HepG2 (cell line): ENCODE results near the gene HS3ST5. TPM values are rescaled to one million over a fixed set of nuclear protein-coding genes. Genes with fewer than 3 reads are reported as not detected.

ENCODE experiments used
- ATAC-seq: fragments of 200-7000 bp; cut with Tn5 transposase; 3 replicates; pipeline ENCODE4 v1.9.1; 2020; ENCODE audit warnings: mild to moderate bottlenecking, moderate library complexity
- BruUV-seq: library from RNA; stranded (reverse); fragments of 400-500 nt; replicated peaks from 2 replicates; lab custom pipeline; 2021; lab: Mats Ljungman, UMichigan
- CTCF ChIA-PET: fragments of 300-600 bp; formaldehyde crosslinking; extraction: SDS; loops from one replicate; lab custom pipeline; 2021; ENCODE audit warnings: low total read pairs, inconsistent platforms, low intra/inter-chr PET ratio; lab: Yijun Ruan, JAX
- POLR2A ChIA-PET: fragments of 350-600 bp; sonication (Branson Sonifier 250); formaldehyde crosslinking; loops from one replicate; lab custom pipeline; 2020; ENCODE audit warnings: antibody characterized with exemption, inconsistent platforms; lab: Yijun Ruan, JAX
- DNase-seq: peaks from one replicate; pipeline ENCODE4 v3.0.0-alpha.2; 2015; ENCODE audit warnings: low spot score
- FAIRE-seq: peaks from 3 replicates; lab custom pipeline; 2011; peaks lifted over from hg19 to GRCh38; lab: Jason Lieb, UNC
- H2AFZ ChIP-seq: one replicate; pipeline ENCODE4 v1.6.1; 2011; ENCODE audit warnings: low read length, inconsistent platforms
- H3K27ac ChIP-seq: fragments of 300-600 bp; 3 replicates; pipeline ENCODE4 v1.8.0; 2011; ENCODE audit warnings: mixed run types, mild to moderate bottlenecking, mixed read lengths, low read length, inconsistent platforms; ENCODE audit not compliant: insufficient read depth; ENCODE audit errors: extremely low read length
- H3K27me3 ChIP-seq, 2 experiments: fragments of 200-600 bp in 1 of 2; 2 replicates in 1 of 2; 3 replicates in 1 of 2; pipeline versions ENCODE4 v1.6.0 to v1.8.0; 2011; ENCODE audit warnings: low read length in 2 of 2, mild to moderate bottlenecking in 2 of 2, moderate library complexity in 2 of 2, inconsistent platforms in 1 of 2; ENCODE audit not compliant: insufficient read depth in 2 of 2, control insufficient read depth in 1 of 2
- H3K36me3 ChIP-seq, 2 experiments: fragments of 200-600 bp in 1 of 2; replicated peaks in 1 of 2; 2 replicates in 1 of 2; 3 replicates in 1 of 2; pipeline versions ENCODE4 v1.5.1 to v1.8.0; 2011; ENCODE audit warnings: low read length in 2 of 2, inconsistent platforms in 1 of 2; ENCODE audit not compliant: insufficient read depth in 2 of 2, control insufficient read depth in 1 of 2
- H3K4me1 ChIP-seq: 2 replicates; pipeline ENCODE4 v1.5.1; 2012; ENCODE audit warnings: low read length, inconsistent platforms; ENCODE audit not compliant: insufficient read depth
- H3K4me2 ChIP-seq: 2 replicates; pipeline ENCODE4 v1.6.0; 2011; ENCODE audit warnings: low read depth, low read length, inconsistent platforms
- H3K4me3 ChIP-seq, 3 experiments: fragments of 200-600 bp in 1 of 3; sonication (generic), shearing (Covaris generic) in 1 of 3; replicated peaks in 1 of 3; 2 replicates each; pipeline ENCODE4 v1.5.1; 2011 to 2016; ENCODE audit warnings: low read length in 3 of 3, inconsistent platforms in 2 of 3, low read depth in 2 of 3, mild to moderate bottlenecking in 2 of 3, control low read depth in 1 of 3, mixed read lengths in 1 of 3; ENCODE audit not compliant: insufficient read depth in 1 of 3
- H3K79me2 ChIP-seq: one replicate; pipeline ENCODE4 v1.6.1; 2011; ENCODE audit warnings: low read length, inconsistent platforms; ENCODE audit not compliant: insufficient read depth
- H3K9ac ChIP-seq: 2 replicates; pipeline ENCODE4 v1.6.0; 2011; ENCODE audit warnings: mild to moderate bottlenecking, low read depth, low read length, inconsistent platforms; ENCODE audit not compliant: insufficient read depth
- H3K9me3 ChIP-seq: 2 replicates; pipeline ENCODE4 v1.5.1; 2012; ENCODE audit warnings: mild to moderate bottlenecking, low read length
- H4K20me1 ChIP-seq: 2 replicates; pipeline ENCODE4 v1.6.0; 2011; ENCODE audit warnings: inconsistent platforms, mild to moderate bottlenecking, low read length, moderate library complexity; ENCODE audit not compliant: insufficient read depth
- AGO1 ChIP-seq: fragments of 200-400 bp; formaldehyde crosslinking; IDR thresholded peaks from 2 replicates; pipeline ENCODE4 v1.6.1; 2017; ENCODE audit warnings: mild to moderate bottlenecking, low read depth, low read length, moderate library complexity; ENCODE audit not compliant: poor library complexity, severe bottlenecking
- DPF2 ChIP-seq: sonication (generic); formaldehyde crosslinking; IDR thresholded peaks from 2 replicates; pipeline ENCODE4 v1.4.0; 2020; ENCODE audit warnings: mild to moderate bottlenecking, low read depth, missing genetic modification reagents, borderline replicate concordance
- HOXA3 ChIP-seq: sonication (generic); formaldehyde crosslinking; IDR thresholded peaks from 2 replicates; pipeline ENCODE4 v1.5.0; 2020; ENCODE audit warnings: missing genetic modification reagents
- MYPOP ChIP-seq: sonication (generic); formaldehyde crosslinking; IDR thresholded peaks from 2 replicates; pipeline ENCODE4 v1.8.1; 2023; ENCODE audit warnings: mild to moderate bottlenecking, moderate library complexity, missing genetic modification reagents
- NR2F1 ChIP-seq, 2 experiments: fragments of 450-650 bp in 1 of 2; formaldehyde crosslinking in 1 of 2; IDR thresholded peaks; 2 replicates each; pipeline versions ENCODE4 v1.5.0 to v1.6.1; 2016 to 2020; ENCODE audit warnings: mild to moderate bottlenecking in 1 of 2, missing compliant biosample characterization in 1 of 2, missing genetic modification reagents in 1 of 2, moderate library complexity in 1 of 2
- PCBP2 ChIP-seq: fragments of 200-400 bp; formaldehyde crosslinking; optimal IDR thresholded peaks from 2 replicates; pipeline ENCODE3; 2018; ENCODE audit warnings: low read length, low read depth; ENCODE audit not compliant: poor library complexity, severe bottlenecking
- PRDM10 ChIP-seq: sonication (generic); formaldehyde crosslinking; IDR thresholded peaks from 2 replicates; pipeline ENCODE4 v1.4.0; 2020; ENCODE audit warnings: low read depth, missing genetic modification reagents
- RXRA ChIP-seq: sonication (generic); formaldehyde crosslinking; IDR thresholded peaks from 2 replicates; pipeline ENCODE4 v1.5.1; 2020; ENCODE audit warnings: missing genetic modification reagents
- WIZ ChIP-seq: sonication (generic); formaldehyde crosslinking; IDR thresholded peaks from 2 replicates; pipeline ENCODE4 v1.5.1; 2020; ENCODE audit warnings: mild to moderate bottlenecking, missing genetic modification reagents
- ZNF143 ChIP-seq: sonication (generic); formaldehyde crosslinking; IDR thresholded peaks from 2 replicates; pipeline ENCODE4 v1.4.0; 2020; ENCODE audit warnings: missing genetic modification reagents
- ZNF282 ChIP-seq: fragments of 450-650 bp; IDR thresholded peaks from 2 replicates; pipeline ENCODE4 v1.6.1; 2018; ENCODE audit not compliant: partially characterized antibody
- ZNF547 ChIP-seq: sonication (generic); formaldehyde crosslinking; IDR thresholded peaks from 2 replicates; pipeline ENCODE4 v1.5.1; 2020; ENCODE audit warnings: mild to moderate bottlenecking, missing genetic modification reagents
- ZNF691 ChIP-seq: sonication (generic); formaldehyde crosslinking; IDR thresholded peaks from 2 replicates; pipeline ENCODE4 v1.4.0; 2020; ENCODE audit warnings: missing genetic modification reagents, low read depth, mild to moderate bottlenecking, borderline replicate concordance
- WGBS: methylation state at CpG from one replicate; pipeline ENCODE4 v1.1.6; 2017; ENCODE audit warnings: low lambda C conversion rate; 5-methylcytosine and 5-hydroxymethylcytosine counted together
- in situ Hi-C: cut with HindIII; loops from 2 replicates; pipeline ENCODE4 v1.10.0; 2017; ENCODE audit warnings: low pct_unique_long_range_greater_than_20kb; ENCODE audit not compliant: extremely low pct_ligation_motif_present
- intact Hi-C: fragments of 100-400 bp; cut with micrococcal nuclease; formaldehyde crosslinking; loops from one replicate; pipeline ENCODE4 v1.10.0; 2022; ENCODE audit not compliant: unreplicated experiment
- polyA plus RNA-seq, 8 experiments: library from polyadenylated mRNA; depleted of rRNA in 3 of 8; stranded (reverse) in 7 of 8; unstranded in 1 of 8; fragments of >200 nt; fragmentation: Illumina TruSeq in 4 of 8; extraction: Trizol in 4 of 8; gene quantifications; 2 replicates each; pipeline versions ENCODE4 v1.2.1 to v1.2.3, GENCODE V29; 2011 to 2016; ENCODE audit warnings: low read depth in 4 of 8, missing spikeins in 1 of 8, mixed read lengths in 1 of 8; ENCODE audit not compliant: insufficient read depth in 1 of 8
- total RNA-seq, 5 experiments: library from RNA; depleted of rRNA; stranded (reverse); fragments of >200 nt; fragmentation: Illumina TruSeq; extraction: Trizol; gene quantifications; 2 replicates each; pipeline ENCODE4 v1.2.3, GENCODE V29; 2016; ENCODE audit warnings: low read depth in 1 of 5
- TF ChIP-seq, protein P1 (sequence below): sonication (generic); formaldehyde crosslinking; IDR thresholded peaks from 2 replicates; pipeline ENCODE4 v1.5.0; 2020; ENCODE audit warnings: mild to moderate bottlenecking, missing genetic modification reagents, moderate library complexity

Gene HS3ST5
- total and polyA plus RNA-seq, 2 of the 13 experiments (the other 11 are each of a cell fraction or from before 2014, with no cell fraction given): 1.1 to 1.6 TPM

GRCh38 chr6:114042267-114043016 lies 300.4 kb downstream of the HS3ST5 start (continued):
- TF ChIP-seq ZNF547 (CRISPR knock-in tag) (no peak), PCBP2 (no peak), WIZ (no peak), AGO1 (no peak), DPF2 (CRISPR knock-in tag) (no peak), NR2F1 (CRISPR knock-in tag; IDR thresholded peaks at IDR 0.05) (no peak), ZNF691 (no peak), RXRA (CRISPR knock-in tag) (no peak)

DNA sequence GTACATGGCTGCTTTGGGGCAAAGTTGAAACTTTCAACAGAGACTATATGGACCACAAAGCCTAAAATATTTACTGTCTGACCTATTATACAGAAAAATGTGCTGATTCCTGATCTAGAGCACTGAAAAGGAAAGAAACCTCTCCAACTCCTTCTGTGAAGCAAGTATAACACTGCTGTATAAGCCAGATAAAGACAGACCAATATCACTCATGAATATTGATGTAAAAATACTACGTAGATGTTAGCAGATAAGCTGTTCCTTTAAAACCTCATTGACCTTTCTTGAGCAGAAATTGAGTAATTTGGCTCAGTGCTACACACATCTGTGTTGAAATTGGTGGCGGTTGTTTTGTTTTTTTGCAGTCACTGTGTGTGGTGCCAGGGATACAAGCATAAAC lies 302.0 kb downstream of the HS3ST5 start:
- no peaks in the 10 kb centered on the region for H3K36me3 ChIP-seq
- no peaks in the 10 kb centered on the region for H4K20me1 ChIP-seq
- 25% methylated on average over 2 of the region's 2 CpGs for WGBS
- BruUV-seq: no TSS peak
- ChIA-PET POLR2A (no interaction called here), CTCF (no interaction called here)
- FAIRE-seq: no peak
- H2AFZ ChIP-seq: no peak overlapping the region
- no peaks in the 10 kb centered on the region for H3K27me3 ChIP-seq
- no peak for ATAC-seq
- in situ Hi-C loops: no loop called here
- no peak overlapping the region for H3K9ac ChIP-seq
- H3K9me3 ChIP-seq: no peaks in the 10 kb centered on the region
- H3K4me3 ChIP-seq: no peak overlapping the region
- no peaks in the 10 kb centered on the region for H3K79me2 ChIP-seq
- intact Hi-C loops: no loop called here
- DNase-seq: no peak
- H3K4me1 ChIP-seq: no peaks in the 10 kb centered on the region
- H3K4me2 ChIP-seq: no peak overlapping the region
- no peak overlapping the region for H3K27ac ChIP-seq
- no peak for TF ChIP-seq MYPOP (CRISPR knock-in tag)
- no peak for TF ChIP-seq ZNF282
- TF ChIP-seq ZNF143: no peak
- no peak for TF ChIP-seq PRDM10 (CRISPR knock-in tag)
- TF ChIP-seq, protein P1, sequence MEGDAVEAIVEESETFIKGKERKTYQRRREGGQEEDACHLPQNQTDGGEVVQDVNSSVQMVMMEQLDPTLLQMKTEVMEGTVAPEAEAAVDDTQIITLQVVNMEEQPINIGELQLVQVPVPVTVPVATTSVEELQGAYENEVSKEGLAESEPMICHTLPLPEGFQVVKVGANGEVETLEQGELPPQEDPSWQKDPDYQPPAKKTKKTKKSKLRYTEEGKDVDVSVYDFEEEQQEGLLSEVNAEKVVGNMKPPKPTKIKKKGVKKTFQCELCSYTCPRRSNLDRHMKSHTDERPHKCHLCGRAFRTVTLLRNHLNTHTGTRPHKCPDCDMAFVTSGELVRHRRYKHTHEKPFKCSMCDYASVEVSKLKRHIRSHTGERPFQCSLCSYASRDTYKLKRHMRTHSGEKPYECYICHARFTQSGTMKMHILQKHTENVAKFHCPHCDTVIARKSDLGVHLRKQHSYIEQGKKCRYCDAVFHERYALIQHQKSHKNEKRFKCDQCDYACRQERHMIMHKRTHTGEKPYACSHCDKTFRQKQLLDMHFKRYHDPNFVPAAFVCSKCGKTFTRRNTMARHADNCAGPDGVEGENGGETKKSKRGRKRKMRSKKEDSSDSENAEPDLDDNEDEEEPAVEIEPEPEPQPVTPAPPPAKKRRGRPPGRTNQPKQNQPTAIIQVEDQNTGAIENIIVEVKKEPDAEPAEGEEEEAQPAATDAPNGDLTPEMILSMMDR (CRISPR knock-in tag): no peak
- TF ChIP-seq HOXA3 (CRISPR knock-in tag): no peak
